Measurements from ENCODE around the gene PUM1. TPM values are rescaled to one million over a fixed set of nuclear protein-coding genes. Genes with fewer than 3 reads are reported as not detected.

The PUM1 gene
- total RNA-seq, 4 donors from 2014 or later = 118 to 191 (median 132) TPM

DNA sequence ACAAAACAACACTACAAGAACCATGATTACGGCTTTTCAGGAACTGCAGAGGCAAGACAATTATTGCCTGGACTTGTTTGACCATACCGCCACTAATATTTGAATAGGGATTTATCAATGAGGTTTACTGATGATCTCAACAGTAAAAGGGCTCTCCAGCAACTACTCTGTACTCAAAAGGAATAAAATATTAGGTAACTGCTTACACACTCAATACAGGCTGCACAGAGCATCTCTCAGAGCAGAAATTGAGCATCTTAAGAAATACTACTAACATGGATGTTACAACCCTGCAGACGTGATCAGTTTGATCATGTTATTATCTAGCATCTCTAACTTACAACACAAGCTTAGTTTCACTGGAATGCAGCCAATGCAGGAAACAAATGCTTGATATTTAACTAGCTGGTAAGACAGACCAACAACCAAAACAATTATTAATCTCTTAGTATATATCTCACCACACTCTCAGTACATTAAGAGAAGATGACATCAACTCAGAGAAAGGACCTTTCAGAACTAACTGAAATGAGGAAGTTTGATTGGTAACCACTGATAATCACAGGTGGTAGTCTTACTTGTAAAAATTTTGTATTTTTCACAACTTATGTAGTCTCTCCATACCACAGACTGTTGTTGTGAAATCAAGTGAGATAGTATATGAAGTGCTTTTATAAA lies 52.2 kb downstream of the PUM1 start:
- Histone ChIP-seq H3K36me3 (no peaks in the 10 kb centered on the region), H3K4me1 (peaks cover 64 to 89% of the 10 kb centered on the region in 2 donors), H3K4me3 (replicated peaks in 1 of 3) (no peak overlapping the region), H3K27ac (peak overlapping the region in 2 of 3 donors; percentile 33 to 58), H3K9me3 (no peaks in the 10 kb centered on the region), H3K27me3 (no peaks in the 10 kb centered on the region)
- intact Hi-C loops (cut with DNase I) = no loop called here
- no peak for DNase-seq
- TF ChIP-seq, protein P1, sequence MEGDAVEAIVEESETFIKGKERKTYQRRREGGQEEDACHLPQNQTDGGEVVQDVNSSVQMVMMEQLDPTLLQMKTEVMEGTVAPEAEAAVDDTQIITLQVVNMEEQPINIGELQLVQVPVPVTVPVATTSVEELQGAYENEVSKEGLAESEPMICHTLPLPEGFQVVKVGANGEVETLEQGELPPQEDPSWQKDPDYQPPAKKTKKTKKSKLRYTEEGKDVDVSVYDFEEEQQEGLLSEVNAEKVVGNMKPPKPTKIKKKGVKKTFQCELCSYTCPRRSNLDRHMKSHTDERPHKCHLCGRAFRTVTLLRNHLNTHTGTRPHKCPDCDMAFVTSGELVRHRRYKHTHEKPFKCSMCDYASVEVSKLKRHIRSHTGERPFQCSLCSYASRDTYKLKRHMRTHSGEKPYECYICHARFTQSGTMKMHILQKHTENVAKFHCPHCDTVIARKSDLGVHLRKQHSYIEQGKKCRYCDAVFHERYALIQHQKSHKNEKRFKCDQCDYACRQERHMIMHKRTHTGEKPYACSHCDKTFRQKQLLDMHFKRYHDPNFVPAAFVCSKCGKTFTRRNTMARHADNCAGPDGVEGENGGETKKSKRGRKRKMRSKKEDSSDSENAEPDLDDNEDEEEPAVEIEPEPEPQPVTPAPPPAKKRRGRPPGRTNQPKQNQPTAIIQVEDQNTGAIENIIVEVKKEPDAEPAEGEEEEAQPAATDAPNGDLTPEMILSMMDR (IDR thresholded peaks at IDR 0.05) = no peak
- no peak for TF ChIP-seq POLR2A (IDR thresholded peaks at IDR 0.05)
- WGBS, 2 donors = 84 to 86% methylated on average over 3 of the region's 3 CpGs

DNA sequence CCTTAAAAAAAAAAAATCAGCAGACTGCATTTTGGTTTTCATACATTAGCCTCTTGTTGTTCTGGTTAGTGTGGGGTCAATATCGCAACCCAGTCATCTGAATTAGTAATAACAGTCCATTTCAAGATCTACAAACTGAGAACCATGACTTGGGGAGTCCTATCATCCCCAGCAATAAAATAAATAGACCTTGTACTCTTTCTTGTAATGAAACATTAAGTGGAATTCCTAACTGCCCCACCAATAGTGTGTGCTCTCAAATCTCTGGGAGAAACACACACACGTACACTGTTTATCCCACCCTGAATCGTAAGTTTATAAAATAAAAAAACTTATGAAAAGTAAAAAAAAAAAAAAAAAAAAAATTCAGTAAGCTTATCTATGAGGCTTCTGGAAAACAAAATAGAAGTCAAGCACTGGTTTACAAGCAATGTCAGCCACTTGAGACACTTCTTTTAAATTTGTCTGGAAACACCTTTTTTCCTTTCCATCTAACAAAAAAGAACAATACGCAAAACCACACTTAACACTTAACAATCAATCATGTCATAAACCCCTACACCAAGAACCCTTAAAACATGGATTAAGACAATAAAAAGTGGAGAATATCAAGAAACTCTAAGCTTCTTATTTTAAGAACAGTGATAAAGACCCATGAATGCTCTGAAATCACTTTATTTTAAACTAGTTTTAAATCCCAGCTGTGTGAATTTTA lies 53.1 kb downstream of the PUM1 start:
- Histone ChIP-seq H3K36me3 (no peaks in the 10 kb centered on the region), H3K27ac (peak overlapping the region; percentile 21 to 58 (median 25)), H3K4me3 (replicated peaks in 1 of 3) (no peak overlapping the region), H3K27me3 (no peaks in the 10 kb centered on the region), H3K9me3 (no peaks in the 10 kb centered on the region), H3K4me1 (peaks cover 71 to 92% of the 10 kb centered on the region in 2 donors)
- intact Hi-C loops (cut with DNase I) = no loop called here
- DNase-seq = no peak
- TF ChIP-seq, protein P1 (IDR thresholded peaks at IDR 0.05) = no peak
- TF ChIP-seq POLR2A (IDR thresholded peaks at IDR 0.05) = no peak
- WGBS, 2 donors = 66 to 75% methylated on average over 4 of the region's 4 CpGs

DNA sequence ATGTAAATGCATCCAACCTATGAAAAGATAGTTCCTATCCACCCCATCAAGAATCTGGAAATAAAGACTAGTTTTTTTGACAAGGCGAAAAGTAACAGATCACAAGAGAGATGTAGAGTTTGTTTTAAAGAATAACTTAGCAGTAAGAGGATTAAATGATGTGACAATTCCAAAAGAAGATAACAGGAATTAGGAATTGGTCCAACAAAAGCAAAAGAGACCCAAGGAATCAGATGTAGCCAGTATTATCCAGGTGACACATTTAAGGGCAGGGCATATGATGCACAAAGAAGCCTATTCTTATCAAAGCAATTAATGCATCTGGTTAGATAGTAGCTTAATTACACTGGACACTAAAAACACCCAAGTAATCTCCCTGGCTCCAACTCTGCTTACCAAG lies 53.8 kb downstream of the PUM1 start:
- intact Hi-C loops (cut with DNase I) = no loop called here
- H3K27ac ChIP-seq = peak overlapping the region in 2 of 3 donors; percentile 4 to 21
- no peak for TF ChIP-seq POLR2A (IDR thresholded peaks at IDR 0.05)
- TF ChIP-seq, protein P1 (IDR thresholded peaks at IDR 0.05) = no peak
- H3K4me3 ChIP-seq (replicated peaks in 1 of 3) = no peak overlapping the region
- H3K27me3 ChIP-seq = no peaks in the 10 kb centered on the region
- no peaks in the 10 kb centered on the region for H3K36me3 ChIP-seq
- H3K9me3 ChIP-seq = no peaks in the 10 kb centered on the region
- DNase-seq = no peak
- peaks cover 72 to 92% of the 10 kb centered on the region in 2 donors for H3K4me1 ChIP-seq
- WGBS, 2 donors = 96 to 97% methylated on average over 1 of the region's 1 CpG

DNA sequence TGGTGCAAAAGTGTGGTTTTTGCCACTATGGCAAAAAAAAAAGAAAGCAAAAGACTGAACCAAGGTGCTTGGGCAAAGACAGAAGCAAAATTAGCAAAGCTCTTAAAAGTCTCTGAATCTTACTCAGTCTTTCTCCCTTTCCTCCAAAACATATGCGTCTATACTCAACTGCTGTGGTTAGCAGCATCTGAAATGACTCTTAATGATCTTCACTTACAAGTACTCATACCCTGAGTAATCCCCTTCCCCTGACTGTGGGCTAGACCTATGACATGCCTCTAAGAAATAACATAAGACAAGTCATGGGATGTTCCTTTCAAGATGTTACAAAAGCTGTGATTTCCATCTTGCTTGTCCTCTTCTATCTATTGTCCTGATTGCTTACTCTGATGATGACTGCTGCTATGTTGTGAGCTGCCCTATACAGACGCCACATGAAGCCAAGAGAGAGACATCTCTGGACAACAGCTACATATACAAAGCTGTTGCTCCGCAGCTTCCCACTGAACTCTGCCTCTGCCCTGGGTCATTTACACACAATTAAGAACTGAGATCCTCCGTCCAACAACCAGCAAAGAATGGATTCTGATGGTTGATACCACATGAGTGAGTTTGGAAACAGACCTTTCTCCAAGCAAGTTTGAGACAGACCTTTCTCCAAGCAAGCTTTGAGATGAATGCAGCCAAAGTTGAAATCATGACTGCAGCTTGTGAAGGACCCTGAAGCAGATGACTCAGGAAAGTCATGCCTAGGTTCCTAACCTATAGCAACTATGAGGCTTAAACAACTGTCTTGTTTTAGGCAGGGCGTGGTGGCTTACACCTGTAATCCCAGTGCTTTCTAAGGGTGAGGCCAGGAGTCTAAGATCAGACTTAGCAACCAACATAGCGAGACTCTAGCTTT lies 55.2 kb downstream of the PUM1 start:
- Histone ChIP-seq H3K4me3 (replicated peaks in 1 of 3) (no peak overlapping the region), H3K36me3 (no peaks in the 10 kb centered on the region), H3K4me1 (peaks cover 68 to 89% of the 10 kb centered on the region in 2 donors), H3K9me3 (no peaks in the 10 kb centered on the region), H3K27ac (peak overlapping the region in 1 of 3 donors; percentile 30), H3K27me3 (no peaks in the 10 kb centered on the region)
- TF ChIP-seq POLR2A (IDR thresholded peaks at IDR 0.05) = no peak
- TF ChIP-seq, protein P1 (IDR thresholded peaks at IDR 0.05) = no peak
- no peak for DNase-seq
- 74 to 92% methylated on average over 6 of the region's 6 CpGs for WGBS, 2 donors
- intact Hi-C loops (cut with DNase I) = no loop called here

Measured in thyroid gland (tissue), 4 donors.